Effector memory CD8-positive, alpha-beta T cell (primary cell): ENCODE data around the gene FOXO6.

Experiments used
- ATAC-seq: fragments of 150-1000 bp; cut with Tn5 transposase; replicated peaks from 2 replicates; pipeline ENCODE4 v1.10.0; 2021; ENCODE audit warnings: mild to moderate bottlenecking, moderate library complexity
- DNase-seq, 3 experiments: peaks; one replicate each; pipeline ENCODE4 v3.0.0; 2021
- H3K27ac Mint-ChIP-seq, 2 donors: one replicate each; pipeline ENCODE4 v1.8.0; 2022; ENCODE audit warnings: mild to moderate bottlenecking in 2 of 2, mixed read lengths in 2 of 2, moderate library complexity in 2 of 2
- H3K27me3 Mint-ChIP-seq, 2 donors: one replicate each; pipeline ENCODE4 v1.8.0; 2022; ENCODE audit warnings: mixed read lengths in 2 of 2
- H3K36me3 Mint-ChIP-seq: one replicate; pipeline ENCODE4 v1.8.0; 2022; ENCODE audit warnings: mild to moderate bottlenecking, moderate library complexity, mixed read lengths; ENCODE audit not compliant: insufficient read depth
- H3K4me1 Mint-ChIP-seq, 2 donors: one replicate each; pipeline ENCODE4 v1.8.0; 2022; ENCODE audit warnings: low read depth in 2 of 2, mixed read lengths in 2 of 2
- H3K4me3 Mint-ChIP-seq, 2 donors: one replicate each; pipeline ENCODE4 v1.8.0; 2022; ENCODE audit warnings: mild to moderate bottlenecking in 2 of 2, mixed read lengths in 2 of 2, moderate library complexity in 2 of 2
- H3K9me3 Mint-ChIP-seq, 2 donors: one replicate each; pipeline ENCODE4 v1.8.0; 2022; ENCODE audit warnings: mixed read lengths in 2 of 2

The FOXO6 gene

DNA sequence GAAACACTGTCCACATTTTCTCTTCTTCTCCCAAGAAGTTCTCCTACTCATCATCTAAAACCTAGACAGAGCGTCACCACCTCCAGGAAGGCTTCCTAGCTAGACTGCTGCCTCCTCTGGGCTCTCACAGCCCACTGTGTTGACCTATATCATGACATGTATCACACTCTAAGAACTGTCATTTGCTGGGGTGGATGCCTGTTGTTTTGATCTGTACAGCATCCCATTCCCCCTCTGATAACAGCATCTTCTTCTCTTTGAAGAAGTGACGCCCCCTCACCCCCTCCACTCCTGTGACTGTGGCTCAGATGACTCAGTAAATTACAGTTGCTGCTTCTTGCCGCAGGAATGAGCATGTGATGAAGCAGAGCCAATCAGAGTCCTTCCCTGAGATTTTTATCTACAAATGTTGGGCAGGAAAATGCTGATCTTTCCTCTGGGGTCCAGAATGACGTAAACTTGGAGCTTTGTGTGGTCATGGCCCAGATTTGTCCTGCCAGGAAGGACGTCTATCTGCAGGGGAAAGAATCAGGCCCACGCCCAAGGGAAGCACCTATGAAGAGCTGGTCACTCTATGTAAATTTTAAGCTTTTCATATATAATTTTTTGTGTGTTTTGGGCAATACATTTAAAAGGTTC lies 28.0 kb upstream of the FOXO6 start:
- Mint-ChIP-seq H3K36me3 (no peaks in the 10 kb centered on the region), H3K4me3 (no peak overlapping the region), H3K9me3 (peaks cover 0 to 2% of the 10 kb centered on the region in 2 donors), H3K27ac (no peak overlapping the region), H3K27me3 (peaks cover 10 to 31% of the 10 kb centered on the region in 2 donors), H3K4me1 (no peaks in the 10 kb centered on the region)
- DNase-seq (no peak), ATAC-seq (peak; percentile 22)

DNA sequence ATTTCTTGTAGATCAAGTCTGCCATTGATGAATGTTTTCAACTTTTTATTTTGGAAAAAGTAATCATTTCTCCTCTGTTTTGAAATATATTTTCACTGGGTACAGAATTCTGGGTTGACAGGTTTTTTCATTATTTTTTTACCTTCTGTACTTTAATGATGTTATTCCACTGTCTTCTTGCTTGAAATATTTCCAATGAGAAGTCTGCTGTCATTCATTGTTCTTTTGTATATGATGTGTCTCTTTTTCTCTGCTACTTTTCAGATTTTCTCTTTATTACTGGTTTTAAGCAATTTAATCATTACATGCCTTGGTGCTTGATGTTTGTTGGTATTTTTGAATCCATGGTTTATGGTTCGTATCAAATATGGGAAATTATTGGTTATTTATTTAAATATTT lies 22.4 kb upstream of the FOXO6 start:
- DNase-seq (no peak), ATAC-seq (no peak)
- peaks cover 23 to 67% of the 10 kb centered on the region in 2 donors for H3K27me3 Mint-ChIP-seq
- no peak overlapping the region for H3K4me3 Mint-ChIP-seq
- no peak overlapping the region for H3K27ac Mint-ChIP-seq
- peaks cover 2 to 3% of the 10 kb centered on the region in 2 donors for H3K4me1 Mint-ChIP-seq
- H3K36me3 Mint-ChIP-seq, result no peaks in the 10 kb centered on the region
- no peaks in the 10 kb centered on the region for H3K9me3 Mint-ChIP-seq

DNA sequence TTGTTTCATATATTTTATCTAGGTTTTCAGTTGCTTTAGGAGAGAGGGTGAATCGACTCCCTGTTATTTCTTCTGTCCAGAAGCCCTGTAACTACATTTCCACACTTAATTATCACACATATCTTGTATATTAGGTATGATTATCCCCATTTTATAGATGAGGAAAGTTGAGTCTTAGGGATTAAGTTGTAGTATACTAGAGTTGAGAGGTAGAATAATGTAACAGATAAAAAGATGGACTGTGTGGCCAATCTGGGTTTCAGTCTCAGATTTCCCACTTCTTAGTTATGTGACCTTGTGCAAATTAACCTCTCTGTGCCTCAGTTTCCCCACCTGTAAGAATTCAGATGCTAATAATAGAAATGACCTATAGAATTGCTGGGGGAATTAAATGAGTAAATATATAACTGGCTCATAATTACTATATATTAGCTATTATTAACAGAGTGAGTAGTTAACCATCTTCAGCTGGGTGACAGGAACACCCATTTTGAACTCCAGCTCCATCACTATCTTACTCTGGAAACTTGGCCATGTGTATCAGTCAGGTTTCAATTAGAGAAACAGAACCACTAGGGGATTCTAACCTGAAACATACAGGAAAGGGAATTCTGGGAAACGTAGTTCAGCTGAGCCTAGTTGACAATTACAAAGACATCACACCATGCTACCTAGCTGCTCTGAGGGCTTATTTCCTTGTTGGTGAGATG lies 20.4 kb upstream of the FOXO6 start:
- Mint-ChIP-seq H3K36me3 (no peaks in the 10 kb centered on the region), H3K4me3 (no peak overlapping the region), H3K27me3 (peaks cover 23 to 77% of the 10 kb centered on the region in 2 donors), H3K9me3 (no peaks in the 10 kb centered on the region), H3K4me1 (peaks cover 12 to 14% of the 10 kb centered on the region in 2 donors), H3K27ac (no peak overlapping the region)
- DNase-seq, result no peak
- no peak for ATAC-seq

GRCh38 chr1:41341365-41341683 lies 19.9 kb upstream of the FOXO6 start:
- Mint-ChIP-seq H3K27ac (peak overlapping the region in 1 of 2 donors; percentile 1), H3K36me3 (no peaks in the 10 kb centered on the region), H3K4me3 (no peak overlapping the region), H3K27me3 (peaks cover 19 to 72% of the 10 kb centered on the region in 2 donors), H3K9me3 (no peaks in the 10 kb centered on the region), H3K4me1 (peaks cover 12 to 14% of the 10 kb centered on the region in 2 donors)
- DNase-seq, result no peak
- no peak for ATAC-seq

GRCh38 chr1:41341772-41342562 lies 19.3 kb upstream of the FOXO6 start:
- DNase-seq, result no peak
- Mint-ChIP-seq H3K4me3 (peak overlapping the region in 1 of 2 donors; percentile 28), H3K36me3 (peaks cover 4% of the 10 kb centered on the region), H3K9me3 (no peaks in the 10 kb centered on the region), H3K27ac (peak overlapping the region in 1 of 2 donors; percentile 1), H3K27me3 (peaks cover 16 to 66% of the 10 kb centered on the region in 2 donors), H3K4me1 (peaks cover 12 to 14% of the 10 kb centered on the region in 2 donors)
- ATAC-seq, result peak; percentile 55

DNA sequence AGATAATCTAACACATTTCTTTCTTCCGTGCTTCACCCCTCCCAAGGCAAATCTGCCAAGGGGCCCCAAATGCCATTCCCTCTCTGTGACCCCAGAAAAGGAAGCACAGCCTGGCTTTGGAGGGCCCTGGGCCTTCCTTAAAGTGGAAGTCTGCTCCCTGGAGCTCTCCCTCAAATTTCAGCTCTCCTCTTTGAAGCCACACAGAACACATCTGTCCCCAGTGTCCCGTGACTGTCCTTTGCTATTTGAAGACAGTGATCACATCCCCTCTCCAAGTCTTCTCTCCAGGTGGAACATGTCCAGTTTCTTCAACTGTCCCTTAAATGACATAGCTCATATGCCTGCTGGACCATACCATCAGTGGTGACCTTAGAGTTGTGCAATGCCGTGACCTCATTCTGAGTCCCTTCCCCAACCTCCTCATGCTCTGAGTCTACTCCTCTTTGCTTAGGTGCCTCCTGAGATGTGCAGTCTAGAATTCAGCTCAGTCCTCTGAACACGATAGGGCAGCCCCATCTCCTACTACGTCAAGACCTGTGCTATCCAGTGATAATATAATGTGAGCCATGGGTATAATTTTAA lies 18.4 kb upstream of the FOXO6 start:
- Mint-ChIP-seq H3K9me3 (no peaks in the 10 kb centered on the region), H3K36me3 (peaks cover 4% of the 10 kb centered on the region), H3K4me3 (no peak overlapping the region), H3K4me1 (peaks cover 12 to 14% of the 10 kb centered on the region in 2 donors), H3K27ac (peak overlapping the region in 1 of 2 donors; percentile 1), H3K27me3 (peaks cover 16 to 58% of the 10 kb centered on the region in 2 donors)
- no peak for DNase-seq
- no peak for ATAC-seq

- H3K36me3 Mint-ChIP-seq, result peaks cover 4% of the 10 kb centered on the region
- no peaks in the 10 kb centered on the region for H3K9me3 Mint-ChIP-seq
- H3K4me3 Mint-ChIP-seq, result peak overlapping the region; percentile 34 to 38
- peak overlapping the region; percentile 74 to 81 for H3K27ac Mint-ChIP-seq
- peaks cover 12 to 14% of the 10 kb centered on the region in 2 donors for H3K4me1 Mint-ChIP-seq
- ATAC-seq (peak; percentile 46), DNase-seq (no peak)
- peaks cover 16 to 53% of the 10 kb centered on the region in 2 donors for H3K27me3 Mint-ChIP-seq
These were observed 17.2 kb upstream of the FOXO6 start for GRCh38 chr1:41343790-41344699.

DNA sequence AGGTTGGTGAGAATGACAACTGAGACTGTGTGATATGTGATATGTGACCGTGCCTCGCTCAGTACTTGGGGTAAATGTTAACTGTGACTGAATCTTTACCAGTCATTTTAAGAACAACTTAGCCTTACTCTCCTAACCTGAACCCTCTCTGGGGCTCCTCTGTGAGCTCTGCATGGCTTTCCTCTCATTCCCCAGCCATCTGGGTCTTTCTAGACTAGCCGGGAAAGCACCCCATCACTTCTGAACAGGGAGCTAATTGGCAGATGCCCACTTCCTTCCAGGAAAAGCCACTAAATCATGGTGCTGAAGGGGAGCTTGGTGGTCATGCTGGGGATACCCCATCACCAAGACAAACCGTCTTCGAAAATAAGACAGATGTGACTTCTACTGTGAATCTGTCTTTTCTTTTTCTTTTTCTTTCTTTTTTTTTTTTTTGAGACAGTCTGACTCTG lies 16.5 kb upstream of the FOXO6 start:
- peaks cover 12 to 14% of the 10 kb centered on the region in 2 donors for H3K4me1 Mint-ChIP-seq
- peaks cover 18 to 60% of the 10 kb centered on the region in 2 donors for H3K27me3 Mint-ChIP-seq
- ATAC-seq (peak; percentile 31), DNase-seq (no peak)
- H3K27ac Mint-ChIP-seq, result peak overlapping the region; percentile 74 to 81
- H3K4me3 Mint-ChIP-seq, result peak overlapping the region; percentile 34 to 38
- H3K9me3 Mint-ChIP-seq, result no peaks in the 10 kb centered on the region
- H3K36me3 Mint-ChIP-seq, result peaks cover 4% of the 10 kb centered on the region

- peaks cover 22 to 61% of the 10 kb centered on the region in 2 donors for H3K27me3 Mint-ChIP-seq
- no peak overlapping the region for H3K4me3 Mint-ChIP-seq
- H3K36me3 Mint-ChIP-seq, result peaks cover 4% of the 10 kb centered on the region
- H3K4me1 Mint-ChIP-seq, result peaks cover 12 to 14% of the 10 kb centered on the region in 2 donors
- peak overlapping the region in 1 of 2 donors; percentile 1 for H3K27ac Mint-ChIP-seq
- H3K9me3 Mint-ChIP-seq, result no peaks in the 10 kb centered on the region
- ATAC-seq (no peak), DNase-seq (no peak)
These were observed 15.7 kb upstream of the FOXO6 start for GRCh38 chr1:41345434-41346075.

GRCh38 chr1:41347276-41347675 lies 14.0 kb upstream of the FOXO6 start:
- Mint-ChIP-seq H3K36me3 (peaks cover 4% of the 10 kb centered on the region), H3K4me3 (no peak overlapping the region), H3K27ac (no peak overlapping the region), H3K9me3 (no peaks in the 10 kb centered on the region), H3K4me1 (peaks cover 9 to 14% of the 10 kb centered on the region in 2 donors), H3K27me3 (peaks cover 13 to 45% of the 10 kb centered on the region in 2 donors)
- ATAC-seq (no peak), DNase-seq (no peak)

DNA sequence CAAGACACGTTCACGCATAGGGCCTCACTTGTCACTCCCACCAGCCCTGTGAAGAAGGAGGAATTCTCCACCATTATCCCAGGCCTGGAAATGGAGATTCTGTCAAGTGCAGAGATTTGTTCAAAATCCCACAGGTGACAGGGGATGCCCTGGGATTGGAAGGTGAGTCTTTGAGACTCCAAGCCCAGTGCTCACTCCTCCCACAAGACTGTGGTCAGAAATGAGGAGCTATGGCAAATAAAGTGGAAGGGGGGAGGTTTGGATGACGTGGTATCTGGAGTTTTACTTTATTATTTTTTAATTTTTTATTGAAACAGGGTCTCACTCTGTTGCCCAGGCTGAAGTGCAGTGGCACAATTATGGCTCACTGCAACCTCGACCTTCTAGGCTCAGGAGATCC lies 12.8 kb upstream of the FOXO6 start:
- ATAC-seq, result no peak
- Mint-ChIP-seq H3K4me3 (no peak overlapping the region), H3K4me1 (peaks cover 9 to 14% of the 10 kb centered on the region in 2 donors), H3K27ac (no peak overlapping the region), H3K9me3 (no peaks in the 10 kb centered on the region), H3K36me3 (peaks cover 4% of the 10 kb centered on the region), H3K27me3 (peaks cover 5 to 34% of the 10 kb centered on the region in 2 donors)
- no peak for DNase-seq

- Mint-ChIP-seq H3K4me1 (peaks cover 4 to 7% of the 10 kb centered on the region in 2 donors), H3K36me3 (peaks cover 4% of the 10 kb centered on the region), H3K9me3 (no peaks in the 10 kb centered on the region), H3K4me3 (no peak overlapping the region), H3K27me3 (peaks cover 11 to 31% of the 10 kb centered on the region in 2 donors), H3K27ac (no peak overlapping the region)
- ATAC-seq (no peak), DNase-seq (no peak)
These were observed 11.7 kb upstream of the FOXO6 start for GRCh38 chr1:41349361-41350054.
